Neural crest cell (in vitro differentiated cells): ENCODE measurements around the gene CTNNA3. TPM values are rescaled to one million over a fixed set of nuclear protein-coding genes. Genes with fewer than 3 reads are reported as not detected.

Experiments
- DNase-seq: peaks from one replicate; pipeline ENCODE4 v3.0.0; 2021; ENCODE audit warnings: low read depth, mixed read lengths, low spot score
- H3K27ac Mint-ChIP-seq: one replicate; pipeline ENCODE4 v1.8.0; 2021; ENCODE audit warnings: mild to moderate bottlenecking, mixed read lengths; ENCODE audit not compliant: unreplicated experiment
- H3K27me3 Mint-ChIP-seq: 2 replicates; pipeline ENCODE4 v1.8.0; 2021; ENCODE audit warnings: low read depth, mild to moderate bottlenecking, mixed read lengths
- H3K36me3 Mint-ChIP-seq: 2 replicates; pipeline ENCODE4 v1.8.0; 2021; ENCODE audit warnings: low read depth, mild to moderate bottlenecking, mixed read lengths
- H3K4me1 Mint-ChIP-seq: 2 replicates; pipeline ENCODE4 v1.8.0; 2021; ENCODE audit warnings: mixed read lengths
- H3K4me3 Mint-ChIP-seq: one replicate; pipeline ENCODE4 v1.8.0; 2021; ENCODE audit warnings: mild to moderate bottlenecking, mixed read lengths
- H3K9me3 Mint-ChIP-seq: 2 replicates; pipeline ENCODE4 v1.8.0; 2021; ENCODE audit warnings: mixed read lengths
- total RNA-seq: library from RNA; stranded (reverse); gene quantifications from 2 replicates; pipeline ENCODE4 v1.2.1, GENCODE V29; 2021
- TF ChIP-seq, protein P1 (sequence below): fragments of 200-600 bp; sonication (generic); conservative IDR thresholded peaks from 2 replicates; pipeline ENCODE4 v1.5.0; 2021; ENCODE audit warnings: antibody characterized with exemption, mild to moderate bottlenecking

CTNNA3 gene
- total RNA-seq, 1 donor from 2014 or later: 4.7 TPM

DNA sequence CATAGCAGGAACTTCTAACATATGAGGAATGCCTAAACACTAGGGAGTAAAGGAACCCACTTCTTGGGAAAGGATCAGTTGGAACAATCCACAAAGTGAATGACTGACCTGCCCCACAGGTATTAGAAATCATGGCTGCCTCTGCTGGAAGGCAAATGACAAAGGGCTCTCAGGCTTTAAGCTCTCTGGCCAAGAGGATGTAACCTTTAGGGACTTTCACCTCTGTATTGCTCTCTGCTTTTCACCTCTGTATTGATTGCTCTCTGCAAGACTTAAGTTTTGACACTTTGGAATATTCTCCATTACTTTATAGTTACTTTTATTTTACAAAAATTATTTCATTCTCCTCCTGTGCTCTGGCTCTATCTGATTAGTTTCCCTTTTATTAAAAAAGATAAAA is 522.2 kb downstream of the CTNNA3 start:
- no peak overlapping the region for H3K27ac Mint-ChIP-seq
- TF ChIP-seq, protein P1, sequence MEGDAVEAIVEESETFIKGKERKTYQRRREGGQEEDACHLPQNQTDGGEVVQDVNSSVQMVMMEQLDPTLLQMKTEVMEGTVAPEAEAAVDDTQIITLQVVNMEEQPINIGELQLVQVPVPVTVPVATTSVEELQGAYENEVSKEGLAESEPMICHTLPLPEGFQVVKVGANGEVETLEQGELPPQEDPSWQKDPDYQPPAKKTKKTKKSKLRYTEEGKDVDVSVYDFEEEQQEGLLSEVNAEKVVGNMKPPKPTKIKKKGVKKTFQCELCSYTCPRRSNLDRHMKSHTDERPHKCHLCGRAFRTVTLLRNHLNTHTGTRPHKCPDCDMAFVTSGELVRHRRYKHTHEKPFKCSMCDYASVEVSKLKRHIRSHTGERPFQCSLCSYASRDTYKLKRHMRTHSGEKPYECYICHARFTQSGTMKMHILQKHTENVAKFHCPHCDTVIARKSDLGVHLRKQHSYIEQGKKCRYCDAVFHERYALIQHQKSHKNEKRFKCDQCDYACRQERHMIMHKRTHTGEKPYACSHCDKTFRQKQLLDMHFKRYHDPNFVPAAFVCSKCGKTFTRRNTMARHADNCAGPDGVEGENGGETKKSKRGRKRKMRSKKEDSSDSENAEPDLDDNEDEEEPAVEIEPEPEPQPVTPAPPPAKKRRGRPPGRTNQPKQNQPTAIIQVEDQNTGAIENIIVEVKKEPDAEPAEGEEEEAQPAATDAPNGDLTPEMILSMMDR: no peak
- H3K4me1 Mint-ChIP-seq: peaks cover 4% of the 10 kb centered on the region
- peaks cover 7% of the 10 kb centered on the region for H3K9me3 Mint-ChIP-seq
- no peaks in the 10 kb centered on the region for H3K27me3 Mint-ChIP-seq
- peaks cover 4% of the 10 kb centered on the region for H3K36me3 Mint-ChIP-seq
- H3K4me3 Mint-ChIP-seq: no peak overlapping the region
- no peak for DNase-seq

DNA sequence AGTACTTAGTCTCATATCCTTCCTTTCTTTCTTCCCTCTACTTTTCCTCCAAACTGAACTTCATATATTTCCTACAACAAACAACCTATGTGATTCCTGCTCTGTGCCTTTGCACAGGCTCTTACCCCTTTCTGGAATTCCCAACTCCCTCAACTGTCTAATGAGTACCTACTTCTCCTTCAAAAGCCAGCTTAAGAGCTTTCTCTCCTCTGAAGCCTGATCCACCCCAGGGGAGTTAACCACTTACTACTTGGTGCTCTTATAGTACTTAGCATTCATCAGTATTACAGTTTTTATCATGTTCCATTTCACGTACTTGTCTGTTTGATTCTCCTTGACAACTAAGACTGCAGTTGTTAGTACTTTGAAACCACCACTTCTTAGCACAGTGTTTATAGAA is 524.0 kb downstream of the CTNNA3 start:
- Mint-ChIP-seq H3K4me1 (peaks cover 4% of the 10 kb centered on the region), H3K27me3 (no peaks in the 10 kb centered on the region), H3K27ac (no peak overlapping the region), H3K36me3 (peaks cover 13% of the 10 kb centered on the region), H3K9me3 (peaks cover 14% of the 10 kb centered on the region), H3K4me3 (no peak overlapping the region)
- TF ChIP-seq, protein P1: no peak
- no peak for DNase-seq

DNA sequence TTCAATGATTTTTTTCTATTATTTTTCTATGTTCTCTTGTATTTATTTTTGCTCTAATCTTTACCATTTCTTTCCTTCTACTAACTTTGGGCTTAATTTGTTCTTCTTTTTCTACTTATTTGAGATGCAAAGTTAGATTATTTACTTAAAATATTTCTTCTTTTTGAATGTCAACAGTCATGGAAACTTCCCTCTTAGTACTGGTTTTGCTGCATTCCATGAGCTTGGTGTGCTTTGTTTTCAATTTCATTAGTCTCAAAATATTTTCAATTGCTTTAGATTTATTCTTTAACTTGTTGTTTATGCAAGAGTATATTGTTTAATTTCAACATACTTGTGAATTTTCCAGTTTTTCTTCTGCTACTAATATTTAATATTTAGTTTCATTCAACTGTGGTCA is 539.8 kb downstream of the CTNNA3 start:
- no peaks in the 10 kb centered on the region for H3K4me1 Mint-ChIP-seq
- H3K27ac Mint-ChIP-seq: no peak overlapping the region
- no peak overlapping the region for H3K4me3 Mint-ChIP-seq
- DNase-seq: no peak
- H3K27me3 Mint-ChIP-seq: no peaks in the 10 kb centered on the region
- H3K9me3 Mint-ChIP-seq: peaks cover 2% of the 10 kb centered on the region
- TF ChIP-seq, protein P1: no peak
- H3K36me3 Mint-ChIP-seq: peaks cover 6% of the 10 kb centered on the region

DNA sequence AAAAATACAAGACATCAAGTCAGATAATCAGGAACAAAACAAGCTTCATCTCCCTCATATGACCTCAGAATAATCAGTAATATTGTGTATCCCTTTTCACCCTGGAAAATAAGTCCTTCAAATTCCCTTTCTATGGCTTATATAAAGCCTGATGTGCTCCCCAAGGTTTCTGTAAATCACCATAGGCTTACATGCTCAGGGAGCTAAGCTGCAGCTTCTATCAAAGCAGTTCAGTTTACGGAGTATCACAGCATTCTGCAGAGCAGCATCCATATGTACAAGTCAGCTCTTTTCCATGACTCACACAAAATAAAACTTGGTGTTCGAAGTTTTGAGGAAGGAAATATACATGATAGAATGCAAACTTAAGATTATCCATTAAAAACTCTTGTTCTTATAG is 544.5 kb downstream of the CTNNA3 start:
- DNase-seq: no peak
- Mint-ChIP-seq H3K27me3 (no peaks in the 10 kb centered on the region), H3K4me1 (no peaks in the 10 kb centered on the region), H3K27ac (no peak overlapping the region), H3K36me3 (no peaks in the 10 kb centered on the region), H3K4me3 (no peak overlapping the region), H3K9me3 (peaks cover 3% of the 10 kb centered on the region)
- TF ChIP-seq, protein P1: no peak

- no peak for DNase-seq
- Mint-ChIP-seq H3K9me3 (peaks cover 3% of the 10 kb centered on the region), H3K27me3 (no peaks in the 10 kb centered on the region), H3K27ac (no peak overlapping the region), H3K36me3 (no peaks in the 10 kb centered on the region), H3K4me1 (no peaks in the 10 kb centered on the region), H3K4me3 (no peak overlapping the region)
- TF ChIP-seq, protein P1: no peak
These were observed 551.5 kb downstream of the CTNNA3 start for GRCh38 chr10:67144530-67144929.

DNA sequence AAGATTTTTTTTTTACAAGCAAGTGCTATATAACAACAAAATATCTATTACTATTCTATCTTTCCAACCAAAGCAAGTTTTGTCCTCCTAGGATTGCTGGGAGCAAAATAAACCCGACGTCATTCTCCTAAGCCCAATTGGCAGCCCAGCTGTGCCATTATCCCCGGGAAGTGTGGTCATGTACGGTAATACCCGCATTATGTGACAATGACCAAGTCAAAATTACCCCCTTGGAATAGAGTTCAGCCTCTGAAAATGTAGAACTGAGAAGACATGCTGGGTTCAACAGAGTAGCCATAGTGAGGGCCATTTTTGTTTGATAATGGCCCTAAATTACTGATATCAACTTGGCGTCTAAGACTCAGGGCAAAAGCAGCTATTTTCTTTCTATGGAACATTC is 554.7 kb downstream of the CTNNA3 start:
- Mint-ChIP-seq H3K27me3 (no peaks in the 10 kb centered on the region), H3K27ac (peak overlapping the region; percentile 57), H3K36me3 (no peaks in the 10 kb centered on the region), H3K4me1 (peaks cover 11% of the 10 kb centered on the region), H3K9me3 (no peaks in the 10 kb centered on the region), H3K4me3 (no peak overlapping the region)
- TF ChIP-seq, protein P1: no peak
- DNase-seq: no peak
